Smooth muscle cell of the brain vasculature (primary cell): ENCODE data around the gene RPUSD3.

Experiments used
- DNase-seq: peaks from one replicate; pipeline ENCODE4 v3.0.0-alpha.2; 2012; ENCODE audit warnings: low read depth, low spot score

The RPUSD3 gene

DNA sequence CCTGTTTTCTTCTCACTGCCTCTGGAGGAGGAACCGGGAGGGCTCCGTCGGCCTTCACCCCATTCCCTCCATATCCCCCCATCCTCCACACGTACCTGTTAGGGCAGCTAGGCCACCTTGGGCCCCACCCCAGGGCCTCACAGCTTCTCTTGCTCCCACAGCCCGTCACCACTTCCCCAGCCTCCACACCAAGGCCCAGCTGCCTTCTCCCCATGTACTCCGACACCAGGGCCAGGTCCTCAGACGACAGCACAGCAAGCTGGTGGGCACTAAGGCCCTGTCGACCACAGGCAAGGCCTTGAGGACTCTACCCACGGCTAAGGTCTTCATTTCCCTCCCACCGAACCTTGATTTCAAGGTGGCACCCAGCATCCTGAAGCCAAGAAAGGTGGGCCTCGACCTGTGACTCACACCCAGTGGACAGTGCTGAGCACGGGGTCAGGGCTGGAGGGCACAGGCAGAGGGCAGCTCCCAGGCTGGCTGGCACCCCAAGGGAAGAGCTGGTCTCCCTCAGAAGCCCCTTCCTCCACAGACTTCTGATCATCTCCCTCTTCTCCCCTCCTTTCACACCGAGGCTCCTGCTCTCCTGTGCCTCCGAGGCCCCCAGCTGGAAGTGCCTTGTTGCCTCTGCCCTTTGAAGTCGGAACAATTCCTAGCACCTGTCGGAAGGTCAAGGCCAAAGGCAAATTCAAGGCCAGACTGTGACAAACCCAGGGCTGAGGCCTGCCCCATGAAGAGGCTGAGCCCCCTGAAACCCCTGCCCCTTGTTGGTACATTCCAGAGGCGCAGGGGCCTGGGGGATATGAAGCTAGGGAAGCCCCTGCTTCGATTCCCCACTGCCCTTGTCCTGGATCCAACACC, 9.1 kb downstream of the RPUSD3 start:
- DNase-seq = no peak

DNA sequence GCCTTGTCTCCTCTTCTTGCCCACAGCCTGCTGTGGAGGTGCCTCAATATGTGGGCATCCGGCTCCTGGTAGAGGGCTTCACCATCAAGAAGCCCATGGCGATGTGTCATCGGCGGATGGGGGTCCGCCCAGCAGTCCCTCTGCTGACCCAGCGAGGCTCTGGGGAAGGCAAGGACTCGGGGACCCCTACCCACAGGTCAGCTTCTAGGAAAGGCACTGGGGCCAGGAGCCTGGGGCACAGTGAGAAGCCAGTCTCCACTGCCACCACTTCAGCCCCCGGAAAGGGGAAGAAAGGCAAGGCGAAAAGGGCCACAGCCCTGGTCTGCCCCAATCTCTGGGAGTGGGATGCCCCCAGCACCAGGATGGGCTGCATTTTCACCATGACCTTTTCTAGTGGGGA, 10.7 kb downstream of the RPUSD3 start:
- DNase-seq = no peak

DNA sequence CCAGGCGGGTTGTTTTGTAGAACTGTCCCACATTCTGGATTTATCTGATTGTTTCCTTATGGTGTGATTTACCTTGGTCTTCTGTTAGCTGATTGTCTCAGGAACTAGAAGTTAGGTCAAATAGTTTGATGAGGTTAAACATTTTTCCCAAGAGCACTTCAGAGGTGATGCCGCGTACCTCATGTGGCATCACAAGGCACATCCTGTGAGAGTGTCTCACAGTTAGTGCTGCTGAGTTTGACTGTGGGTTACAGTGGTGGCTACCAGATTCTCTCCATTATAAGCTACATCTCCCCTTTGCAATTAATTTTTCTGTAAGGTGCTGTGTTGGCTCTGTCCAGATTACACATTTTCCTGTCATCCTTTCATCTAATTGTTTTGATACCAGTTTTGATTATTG, 12.6 kb downstream of the RPUSD3 start:
- DNase-seq = no peak

DNA sequence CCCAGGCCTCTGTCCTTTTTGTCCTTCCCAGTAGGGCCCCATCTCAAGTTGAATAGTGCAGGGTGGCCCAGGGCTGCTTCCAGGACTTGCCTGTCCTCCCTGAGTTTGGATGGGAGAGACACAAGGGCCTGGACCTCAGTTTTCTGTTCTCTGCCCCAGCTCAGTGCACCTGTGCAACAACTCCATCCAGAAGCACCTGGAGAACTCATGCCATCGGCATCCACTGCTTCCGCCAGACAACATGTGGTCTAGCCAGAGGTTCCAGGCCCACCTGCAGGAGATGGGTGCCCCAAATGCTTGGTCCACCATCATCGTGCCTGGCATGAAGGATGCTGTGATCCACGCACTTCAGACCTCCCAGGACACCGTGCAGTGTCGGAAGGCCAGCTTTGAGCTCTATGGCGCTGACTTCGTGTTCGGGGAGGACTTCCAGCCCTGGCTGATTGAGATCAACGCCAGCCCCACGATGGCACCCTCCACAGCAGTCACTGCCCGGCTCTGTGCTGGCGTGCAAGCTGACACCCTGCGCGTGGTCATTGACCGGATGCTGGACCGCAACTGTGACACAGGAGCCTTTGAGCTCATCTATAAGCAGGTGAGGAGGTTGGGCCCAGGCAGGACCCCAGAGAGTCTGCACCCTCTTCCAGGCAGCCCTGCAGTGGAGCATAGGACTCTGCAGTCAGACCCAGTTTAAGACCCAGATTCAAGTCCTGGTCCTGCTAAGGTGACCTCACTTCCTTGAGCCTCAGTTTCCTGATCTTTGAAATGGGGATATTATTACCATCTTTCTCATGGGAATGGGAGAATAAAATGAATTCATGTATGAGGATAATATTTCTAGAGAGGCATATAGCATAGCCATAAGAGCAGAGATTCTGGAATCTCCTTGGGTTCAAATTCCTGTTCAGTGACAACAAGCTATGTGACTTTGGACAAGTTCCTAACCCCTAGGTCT, 14.7 kb downstream of the RPUSD3 start:
- DNase-seq = no peak

DNA sequence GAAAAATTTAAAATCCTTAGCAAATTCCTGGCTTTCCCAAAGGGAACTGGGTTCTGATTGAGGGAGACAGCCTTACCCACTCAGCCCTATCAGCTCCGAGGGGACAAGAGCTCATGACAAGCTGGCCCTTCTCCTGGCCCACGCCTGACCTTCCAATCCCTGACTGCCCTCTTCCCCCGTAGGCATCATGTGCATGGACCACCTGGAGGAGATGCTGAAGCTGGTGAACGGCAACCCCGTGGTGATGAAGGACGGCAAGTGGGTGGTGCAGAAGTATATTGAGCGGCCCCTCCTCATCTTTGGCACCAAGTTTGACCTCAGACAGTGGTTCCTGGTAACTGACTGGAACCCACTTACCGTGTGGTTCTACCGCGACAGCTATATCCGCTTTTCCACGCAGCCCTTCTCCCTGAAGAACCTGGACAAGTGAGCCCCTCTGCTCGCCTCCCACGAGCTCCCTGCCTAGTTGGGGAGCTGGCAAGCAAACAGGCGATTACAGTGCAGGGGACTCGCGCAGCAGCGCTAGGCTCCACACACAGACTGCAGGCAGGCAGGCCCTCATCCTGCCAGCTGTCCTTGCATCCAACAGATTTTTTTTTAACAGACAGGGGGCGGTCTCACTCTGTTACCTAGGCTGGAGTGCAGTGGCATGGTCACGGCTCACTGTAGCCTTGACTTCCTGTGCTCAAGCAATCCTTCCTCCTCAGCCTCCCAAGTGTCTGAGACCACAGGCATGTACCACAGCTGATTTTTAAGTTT, 16.8 kb downstream of the RPUSD3 start:
- DNase-seq = no peak

DNA sequence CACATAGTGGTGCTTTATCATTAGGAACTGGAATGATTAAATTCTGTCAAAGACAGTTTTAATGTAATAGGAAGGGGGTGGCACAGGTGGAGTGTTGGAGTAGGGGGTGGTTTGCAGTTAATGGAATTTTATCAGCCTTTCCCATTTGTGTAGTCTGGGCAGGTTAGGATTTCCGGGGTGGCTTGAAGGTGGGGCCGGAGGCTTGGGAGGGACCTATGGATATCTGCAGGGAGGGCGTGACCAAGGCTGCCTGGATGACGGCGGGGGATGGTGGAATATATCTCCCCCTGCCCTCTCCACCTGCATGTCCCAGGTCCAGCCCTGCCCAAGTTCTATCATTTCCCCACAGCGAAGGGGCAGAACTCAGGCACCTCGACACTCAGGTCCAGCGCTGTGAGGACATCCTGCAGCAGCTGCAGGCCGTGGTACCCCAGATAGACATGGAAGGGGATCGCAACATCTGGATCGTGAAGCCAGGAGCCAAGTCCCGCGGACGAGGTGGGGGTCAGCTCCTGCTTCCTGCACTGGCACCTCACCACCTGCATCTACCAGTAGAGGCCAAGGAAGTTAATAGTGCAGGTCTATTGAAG, 18.3 kb downstream of the RPUSD3 start:
- DNase-seq = no peak

DNA sequence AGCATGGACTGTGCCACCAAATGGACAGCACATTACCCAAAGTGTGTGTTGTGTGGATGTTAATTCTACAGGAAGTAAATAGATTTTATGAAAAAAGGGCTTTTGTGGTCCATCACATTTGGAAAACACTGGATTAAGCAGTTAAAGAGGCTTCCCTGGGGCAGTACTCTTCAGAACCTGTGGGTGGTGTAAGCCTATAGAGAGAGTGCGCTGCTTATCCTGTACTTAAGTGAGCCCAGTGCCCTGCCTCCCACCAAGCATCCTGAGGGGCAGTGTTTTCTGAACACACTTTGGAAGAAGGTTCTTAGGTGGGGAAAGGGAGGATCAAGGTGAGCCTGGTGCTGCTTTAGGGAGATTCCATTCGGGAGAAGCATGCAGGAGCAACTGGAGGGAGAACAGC, 22.9 kb downstream of the RPUSD3 start:
- no peak for DNase-seq

DNA sequence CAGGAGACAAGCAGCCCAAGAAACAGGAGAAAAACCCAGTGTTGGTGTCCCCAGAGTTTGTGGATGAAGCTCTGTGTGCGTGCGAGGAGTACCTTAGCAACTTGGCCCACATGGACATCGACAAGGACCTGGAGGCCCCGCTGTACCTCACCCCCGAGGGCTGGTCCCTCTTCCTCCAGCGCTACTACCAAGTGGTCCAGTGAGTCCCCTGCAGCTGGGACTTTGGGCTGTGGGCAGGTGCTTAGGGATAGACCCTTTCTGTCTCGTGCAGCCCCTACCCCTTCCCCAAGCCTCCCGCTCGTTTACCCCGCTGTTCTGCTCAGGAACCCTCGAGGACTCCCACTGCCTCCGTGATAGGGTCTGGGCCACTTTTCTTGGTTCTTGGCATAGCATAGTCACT, 23.3 kb downstream of the RPUSD3 start:
- no peak for DNase-seq

DNA sequence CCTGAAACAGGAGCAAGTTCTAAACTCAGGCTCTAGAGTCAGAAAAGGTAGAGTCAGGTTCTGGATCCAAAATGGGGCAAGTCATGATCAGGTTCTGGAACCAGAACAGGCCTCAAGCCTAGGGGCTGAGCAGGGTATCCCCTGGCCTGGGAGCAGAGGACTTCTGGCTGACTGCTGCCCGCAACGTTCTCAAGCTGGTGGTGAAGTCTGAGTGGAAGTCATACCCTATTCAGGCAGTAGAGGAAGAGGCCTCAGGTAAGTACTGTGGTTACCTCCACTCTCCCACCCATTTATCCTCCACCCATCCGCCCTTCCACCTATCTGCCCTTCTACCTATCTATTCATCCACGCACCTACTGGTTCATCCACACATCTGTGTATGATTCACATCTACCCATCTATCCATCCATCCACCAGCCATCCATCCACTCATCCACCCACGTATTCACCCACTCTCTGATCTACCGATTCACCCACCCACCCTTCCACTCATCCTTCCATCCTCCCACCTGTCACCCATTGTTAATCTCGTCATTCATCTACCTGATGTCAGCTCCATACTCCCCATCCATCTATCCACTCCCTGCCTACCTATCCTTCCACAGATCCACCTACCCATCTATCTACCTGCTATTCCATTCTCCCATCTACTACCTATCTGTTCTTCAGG, 25.0 kb downstream of the RPUSD3 start:
- no peak for DNase-seq

DNA sequence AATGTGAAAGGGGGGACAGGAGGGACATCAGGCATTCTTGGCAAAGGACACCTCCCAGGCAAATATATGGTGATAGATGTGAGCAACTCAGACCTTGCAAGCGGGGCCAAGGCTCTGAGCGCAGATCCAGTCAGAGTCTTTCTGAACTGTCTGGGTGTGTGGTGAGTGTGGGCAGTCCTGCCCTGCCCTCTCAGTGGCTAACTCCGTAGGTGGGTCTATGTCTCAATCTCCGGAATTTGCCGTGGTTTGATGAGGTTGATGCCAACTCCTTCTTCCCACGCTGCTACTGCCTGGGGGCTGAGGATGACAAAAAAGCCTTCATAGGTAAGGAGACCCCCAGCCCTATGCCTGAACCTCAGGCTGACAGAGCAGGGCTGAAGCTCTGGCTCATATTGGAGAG, 26.4 kb downstream of the RPUSD3 start:
- no peak for DNase-seq

DNA sequence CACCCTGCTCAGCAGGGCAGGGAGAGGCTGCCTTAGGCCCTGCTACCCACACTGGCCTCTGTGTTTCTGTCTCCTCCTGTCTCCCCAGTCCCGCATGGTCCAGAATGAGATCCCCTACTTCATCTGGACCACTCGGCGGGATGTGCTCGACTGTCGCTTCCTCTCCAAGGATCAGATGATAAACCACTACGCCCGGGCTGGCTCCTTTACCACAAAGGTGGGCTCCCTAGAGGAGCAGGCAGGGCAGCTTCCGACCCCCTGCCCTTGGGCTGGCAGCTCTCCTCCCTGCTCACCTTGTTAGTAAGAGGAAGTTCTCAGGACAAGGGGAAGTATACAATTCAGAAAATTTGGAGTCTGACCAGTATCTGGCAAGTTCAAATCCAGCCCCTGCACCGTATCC, 27.8 kb downstream of the RPUSD3 start:
- DNase-seq = no peak

DNA sequence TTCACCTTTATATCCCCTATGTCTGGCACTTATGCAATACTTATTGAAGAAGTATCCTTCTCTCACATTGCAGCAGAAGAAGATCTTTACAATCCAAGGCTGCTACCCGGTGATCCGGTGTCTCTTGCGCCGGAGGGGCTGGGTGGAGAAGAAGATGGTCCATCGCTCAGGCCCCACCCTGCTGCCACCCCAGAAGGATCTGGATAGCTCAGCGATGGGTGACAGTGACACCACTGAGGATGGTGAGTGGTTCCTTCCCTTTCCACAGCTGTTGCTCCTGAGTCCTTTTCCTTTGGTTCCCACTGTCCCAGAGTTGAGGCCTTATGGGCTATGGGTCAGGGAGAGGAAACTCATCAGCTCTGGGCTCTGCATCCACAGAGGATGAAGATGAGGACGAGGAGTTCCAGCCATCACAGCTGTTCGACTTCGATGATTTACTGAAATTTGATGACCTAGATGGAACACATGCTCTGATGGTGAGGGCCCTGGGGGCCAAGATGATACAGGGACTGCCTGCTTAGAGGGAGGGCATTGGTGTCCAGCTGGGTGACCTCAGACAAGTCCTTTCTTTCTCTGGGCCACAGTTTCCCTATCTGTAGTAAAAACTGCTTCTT, 30.8 kb downstream of the RPUSD3 start:
- no peak for DNase-seq

DNA sequence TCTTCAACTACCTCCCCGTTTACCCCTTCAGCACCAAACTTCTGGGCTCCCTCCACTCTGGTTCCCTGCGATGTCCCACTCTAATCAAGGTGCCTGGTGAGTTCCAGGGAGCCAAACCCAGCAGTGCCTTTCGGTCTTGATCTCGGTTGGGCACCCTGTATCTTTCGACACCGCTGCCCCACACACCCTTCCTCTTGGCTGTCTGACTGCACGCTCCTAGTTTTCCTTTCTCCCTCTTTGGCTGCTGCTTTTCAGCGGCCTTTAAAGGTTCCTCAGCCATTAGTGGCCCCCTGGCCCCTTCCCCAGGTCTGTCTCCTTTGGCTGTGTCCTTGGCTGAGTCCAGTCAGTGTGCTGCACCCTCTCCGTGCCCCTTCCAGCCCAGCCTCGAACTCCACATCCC, 33.0 kb downstream of the RPUSD3 start:
- no peak for DNase-seq

DNA sequence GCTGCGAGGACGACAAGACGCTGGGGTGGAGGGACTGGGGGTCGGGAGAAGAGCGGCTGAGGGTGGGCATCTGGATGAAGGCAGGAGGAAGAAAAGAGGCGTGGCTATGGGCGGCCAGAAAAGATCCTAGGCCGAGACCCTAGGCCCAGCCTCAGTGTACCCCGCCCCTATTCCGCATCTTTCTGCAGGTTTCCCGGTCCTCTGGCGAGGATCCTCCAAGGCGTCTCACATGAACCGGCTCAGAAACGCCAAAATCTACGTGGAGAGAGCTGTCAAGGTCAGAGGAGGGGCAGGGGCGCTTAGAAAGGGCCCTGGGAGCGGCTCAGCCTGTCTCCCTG, 33.4 kb downstream of the RPUSD3 start:
- DNase-seq = no peak

DNA sequence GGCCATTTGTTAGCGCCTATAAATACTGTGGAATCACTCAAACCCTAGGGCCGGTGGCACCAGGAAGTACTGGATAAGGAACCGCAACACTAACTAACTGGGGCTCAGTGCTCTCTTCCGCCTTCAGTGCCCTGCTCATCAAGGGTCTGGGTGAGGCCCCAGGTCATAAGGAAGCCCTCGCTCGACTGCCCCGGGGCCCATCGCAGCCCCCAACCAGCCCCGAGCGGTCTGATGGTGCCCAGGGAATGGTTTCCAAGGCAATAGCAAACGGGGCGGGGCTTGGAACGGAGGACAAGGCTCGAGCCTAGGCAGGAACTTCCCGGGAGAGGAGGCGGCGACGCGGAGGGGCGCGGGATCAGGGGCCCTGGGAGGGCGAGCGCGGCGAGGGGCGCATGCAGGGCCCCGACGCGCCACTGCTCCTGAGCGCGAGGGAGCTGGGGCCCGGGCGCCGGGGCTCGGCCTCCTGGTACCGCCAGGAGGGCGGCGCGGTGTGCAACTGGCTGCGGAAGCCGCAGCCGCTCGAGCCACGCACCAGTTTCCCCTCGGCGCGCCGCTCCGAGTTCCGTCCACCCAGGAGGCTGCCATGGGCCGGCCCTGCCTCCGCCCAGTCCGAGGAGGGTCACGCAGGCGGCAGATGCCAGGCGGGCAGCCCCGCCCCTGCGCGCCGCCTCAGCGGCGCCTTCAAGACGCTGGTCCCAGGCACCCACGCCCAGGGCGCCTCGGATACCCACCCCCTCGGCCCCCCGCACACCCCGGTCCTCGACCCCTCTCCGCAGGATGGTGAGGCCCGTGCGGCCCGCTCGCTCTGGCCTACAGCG, 34.0 kb downstream of the RPUSD3 start, which contains the start of gene TTLL3:
TTLL3 (plus strand) TSS at position 648 of the 818 bp plus-strand sequence. CDS start 400 bp downstream, outside the sequence.
- no peak for DNase-seq

DNA sequence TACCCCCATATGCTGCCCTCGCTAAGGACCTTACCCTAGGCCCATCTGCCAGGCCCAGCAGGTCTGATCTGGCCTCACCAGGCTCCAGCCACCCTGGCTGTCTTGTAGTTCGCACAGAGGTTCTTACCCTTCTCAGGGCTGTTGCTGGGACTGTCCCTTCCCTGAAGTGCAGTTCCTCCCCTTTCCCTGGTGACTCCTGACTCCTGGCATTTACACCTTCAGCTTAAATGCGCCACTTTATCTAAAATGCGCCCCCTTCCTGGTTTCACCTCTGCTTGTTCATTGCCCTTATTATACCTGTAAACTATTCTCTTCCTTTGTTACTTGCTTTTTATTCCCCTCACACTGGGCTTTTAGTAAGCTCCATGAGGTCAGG, 34.6 kb downstream of the RPUSD3 start:
- DNase-seq = no peak

DNA sequence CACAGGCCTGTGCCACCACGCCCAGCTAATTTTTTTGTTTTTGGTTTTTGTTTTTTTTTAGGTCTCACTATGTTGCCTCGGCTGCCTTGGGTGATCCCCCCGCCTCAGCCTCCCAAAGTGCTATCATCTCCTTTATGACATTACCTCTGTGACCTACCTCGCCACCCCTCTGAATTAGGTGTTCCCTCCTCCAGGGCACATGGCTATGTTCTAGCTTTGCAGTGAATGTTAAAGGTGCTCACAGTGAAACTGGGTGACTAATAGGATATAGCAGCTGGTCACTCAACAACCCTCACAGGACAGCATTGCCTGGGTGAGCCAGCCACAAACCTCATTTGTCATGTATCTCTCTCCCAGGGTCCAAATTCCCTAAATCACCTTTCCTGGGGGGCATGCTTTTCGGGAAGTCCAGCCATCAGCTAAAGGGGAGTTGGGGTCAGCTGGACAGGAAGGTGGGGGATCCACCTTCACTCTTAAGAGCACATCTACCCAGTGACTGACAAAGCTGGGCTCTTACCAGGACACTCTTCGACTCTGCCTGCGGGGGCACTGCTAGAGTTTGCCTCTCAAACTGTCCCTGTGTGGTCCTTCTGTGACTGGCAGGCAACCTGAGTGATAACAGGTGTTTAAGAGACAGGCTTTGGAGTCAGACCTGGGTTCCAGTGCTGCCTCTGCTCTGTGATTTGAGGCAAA, 35.3 kb downstream of the RPUSD3 start:
- DNase-seq = no peak

DNA sequence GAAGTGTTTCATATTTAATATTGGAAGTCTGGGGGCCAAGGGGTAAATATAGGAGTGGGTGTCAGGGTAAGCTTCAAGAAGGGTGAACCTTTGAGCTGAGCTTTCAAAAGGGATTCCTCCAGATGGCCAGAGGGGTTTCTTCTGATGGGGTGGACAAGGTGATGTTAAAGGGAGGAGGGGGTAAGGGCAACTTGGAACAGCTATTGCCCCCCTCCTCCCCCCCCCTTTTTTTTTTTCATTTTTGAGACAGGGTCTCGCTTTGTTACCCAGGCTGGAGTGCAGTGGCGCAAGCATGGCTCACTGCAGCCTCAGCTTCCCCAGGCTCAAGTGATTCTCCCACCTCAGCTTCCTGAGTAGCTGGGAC, 35.8 kb downstream of the RPUSD3 start:
- DNase-seq = no peak
